Measurements from ENCODE around the gene TFAP2E. TPM values are rescaled to one million over a fixed set of nuclear protein-coding genes. Genes with fewer than 3 reads are reported as not detected.

TFAP2E gene
- total RNA-seq, 4 donors from 2014 or later, result 3.2 to 9.0 (median 5.2) TPM

DNA sequence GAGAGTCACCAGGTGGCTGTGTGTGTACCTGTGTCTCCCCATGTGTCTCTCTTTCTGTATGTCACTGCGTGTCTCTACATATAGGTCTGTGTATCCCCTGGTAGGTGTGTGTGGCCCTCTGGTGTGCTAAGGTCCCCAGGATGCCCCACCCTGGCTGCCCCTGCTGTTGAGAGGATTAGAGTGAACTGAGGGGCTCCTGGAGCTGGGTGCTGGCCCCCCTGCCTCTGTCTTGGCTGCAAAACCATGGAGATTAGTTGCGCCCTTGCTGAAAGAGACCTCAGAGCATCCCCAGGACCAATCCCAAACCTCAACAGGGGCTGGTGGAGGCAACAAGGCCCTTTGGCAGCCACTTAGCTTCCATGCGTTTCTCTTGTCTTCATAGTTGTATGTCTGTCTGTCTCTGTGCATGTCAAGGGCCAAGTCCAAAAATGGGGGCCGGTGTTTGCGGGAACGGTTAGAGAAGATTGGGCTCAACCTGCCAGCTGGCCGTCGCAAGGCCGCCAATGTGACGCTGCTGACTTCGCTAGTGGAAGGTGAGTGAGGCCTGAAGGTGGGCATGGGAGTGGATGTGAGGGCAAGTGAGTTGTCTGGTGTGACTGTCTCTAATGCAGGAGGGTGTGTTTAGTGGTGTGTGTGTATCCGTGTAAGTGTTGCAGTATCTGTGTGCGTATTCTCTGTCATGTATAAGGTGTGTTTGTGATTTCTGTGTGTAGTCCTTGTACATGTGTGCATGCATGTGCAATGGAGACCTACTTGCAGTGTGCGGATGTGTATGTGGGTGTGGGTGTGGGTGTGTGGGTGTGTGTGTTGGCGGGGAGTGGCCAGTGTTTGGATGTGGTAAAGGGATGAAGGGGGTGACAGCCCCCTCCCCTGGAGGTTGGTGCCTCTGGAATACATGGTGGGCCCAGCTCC, 16.7 kb downstream of the TFAP2E start:
- no peak for DNase-seq (ENCODE audit: low spot score in 2 of 2)
- Histone ChIP-seq H3K36me3 (peaks cover 17% of the 10 kb centered on the region), H3K4me1 (no peaks in the 10 kb centered on the region), H3K27me3 (no peaks in the 10 kb centered on the region), H3K4me3 (no peak overlapping the region), H3K27ac (no peak overlapping the region), H3K9me3 (no peaks in the 10 kb centered on the region)
- WGBS, result 97% methylated on average over 14 of the region's 15 CpGs
- no peak for TF ChIP-seq POLR2A (IDR thresholded peaks at IDR 0.05)
- no peak for TF ChIP-seq EP300 (IDR thresholded peaks at IDR 0.05)

DNA sequence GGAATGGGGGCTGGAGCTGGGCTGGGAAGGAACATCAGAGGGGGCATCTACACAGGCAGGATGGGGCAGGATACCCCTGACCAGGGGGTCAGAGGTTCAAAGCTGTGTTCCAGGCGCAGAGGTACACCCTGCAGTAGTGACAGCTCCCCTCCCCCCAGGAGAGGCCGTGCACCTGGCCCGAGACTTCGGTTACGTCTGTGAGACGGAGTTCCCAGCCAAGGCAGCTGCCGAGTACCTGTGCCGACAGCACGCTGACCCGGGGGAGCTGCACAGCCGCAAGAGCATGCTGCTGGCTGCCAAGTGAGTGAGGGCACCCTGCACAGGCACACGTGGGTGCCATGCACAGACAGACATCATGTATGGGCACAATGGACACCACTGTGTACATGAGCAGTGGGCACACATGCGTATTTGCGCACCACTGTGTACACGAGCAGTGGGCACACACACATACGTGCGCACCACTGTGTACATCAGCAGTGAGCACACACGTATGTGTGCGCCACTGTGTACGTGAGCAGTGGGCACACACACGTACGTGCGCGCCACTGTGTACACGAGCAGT, 17.4 kb downstream of the TFAP2E start:
- Histone ChIP-seq H3K36me3 (peaks cover 17% of the 10 kb centered on the region), H3K4me1 (no peaks in the 10 kb centered on the region), H3K9me3 (no peaks in the 10 kb centered on the region), H3K27me3 (no peaks in the 10 kb centered on the region), H3K27ac (no peak overlapping the region), H3K4me3 (no peak overlapping the region)
- 95% methylated on average over 12 of the region's 25 CpGs for WGBS
- TF ChIP-seq POLR2A (IDR thresholded peaks at IDR 0.05), result no peak
- no peak for TF ChIP-seq POLR2AphosphoS5 (IDR thresholded peaks at IDR 0.05)
- TF ChIP-seq, protein P1, sequence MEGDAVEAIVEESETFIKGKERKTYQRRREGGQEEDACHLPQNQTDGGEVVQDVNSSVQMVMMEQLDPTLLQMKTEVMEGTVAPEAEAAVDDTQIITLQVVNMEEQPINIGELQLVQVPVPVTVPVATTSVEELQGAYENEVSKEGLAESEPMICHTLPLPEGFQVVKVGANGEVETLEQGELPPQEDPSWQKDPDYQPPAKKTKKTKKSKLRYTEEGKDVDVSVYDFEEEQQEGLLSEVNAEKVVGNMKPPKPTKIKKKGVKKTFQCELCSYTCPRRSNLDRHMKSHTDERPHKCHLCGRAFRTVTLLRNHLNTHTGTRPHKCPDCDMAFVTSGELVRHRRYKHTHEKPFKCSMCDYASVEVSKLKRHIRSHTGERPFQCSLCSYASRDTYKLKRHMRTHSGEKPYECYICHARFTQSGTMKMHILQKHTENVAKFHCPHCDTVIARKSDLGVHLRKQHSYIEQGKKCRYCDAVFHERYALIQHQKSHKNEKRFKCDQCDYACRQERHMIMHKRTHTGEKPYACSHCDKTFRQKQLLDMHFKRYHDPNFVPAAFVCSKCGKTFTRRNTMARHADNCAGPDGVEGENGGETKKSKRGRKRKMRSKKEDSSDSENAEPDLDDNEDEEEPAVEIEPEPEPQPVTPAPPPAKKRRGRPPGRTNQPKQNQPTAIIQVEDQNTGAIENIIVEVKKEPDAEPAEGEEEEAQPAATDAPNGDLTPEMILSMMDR (IDR thresholded peaks at IDR 0.05), result no peak
- no peak for TF ChIP-seq EP300 (IDR thresholded peaks at IDR 0.05)
- no peak for DNase-seq (ENCODE audit: low spot score in 2 of 2)

DNA sequence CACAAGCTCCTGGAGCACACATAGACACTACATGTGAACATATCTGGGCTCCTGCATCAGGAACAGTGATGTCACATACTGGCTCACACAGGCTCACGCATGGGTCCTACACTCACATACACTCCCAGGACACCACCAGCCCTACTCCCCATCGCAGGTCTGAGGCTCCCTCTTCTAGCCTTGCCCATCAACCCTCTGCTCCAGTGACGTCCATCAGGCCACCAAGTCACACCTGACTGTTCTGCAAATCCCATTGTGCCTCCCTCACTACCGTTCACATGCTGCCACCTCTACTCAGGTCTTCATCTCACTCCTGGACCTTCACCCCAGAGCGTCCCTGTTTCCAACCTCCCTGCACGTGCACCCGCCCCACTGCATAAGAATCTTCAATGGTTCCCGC, 18.1 kb downstream of the TFAP2E start:
- TF ChIP-seq, protein P1 (IDR thresholded peaks at IDR 0.05), result no peak
- TF ChIP-seq POLR2A (IDR thresholded peaks at IDR 0.05) (no peak), EP300 (IDR thresholded peaks at IDR 0.05) (no peak), POLR2AphosphoS5 (IDR thresholded peaks at IDR 0.05) (no peak)
- Histone ChIP-seq H3K36me3 (peaks cover 17% of the 10 kb centered on the region), H3K9me3 (no peaks in the 10 kb centered on the region), H3K4me3 (no peak overlapping the region), H3K27me3 (no peaks in the 10 kb centered on the region), H3K4me1 (no peaks in the 10 kb centered on the region), H3K27ac (no peak overlapping the region)
- no peak for DNase-seq (ENCODE audit: low spot score in 2 of 2)
- WGBS, result 95% methylated on average over 8 of the region's 8 CpGs

DNA sequence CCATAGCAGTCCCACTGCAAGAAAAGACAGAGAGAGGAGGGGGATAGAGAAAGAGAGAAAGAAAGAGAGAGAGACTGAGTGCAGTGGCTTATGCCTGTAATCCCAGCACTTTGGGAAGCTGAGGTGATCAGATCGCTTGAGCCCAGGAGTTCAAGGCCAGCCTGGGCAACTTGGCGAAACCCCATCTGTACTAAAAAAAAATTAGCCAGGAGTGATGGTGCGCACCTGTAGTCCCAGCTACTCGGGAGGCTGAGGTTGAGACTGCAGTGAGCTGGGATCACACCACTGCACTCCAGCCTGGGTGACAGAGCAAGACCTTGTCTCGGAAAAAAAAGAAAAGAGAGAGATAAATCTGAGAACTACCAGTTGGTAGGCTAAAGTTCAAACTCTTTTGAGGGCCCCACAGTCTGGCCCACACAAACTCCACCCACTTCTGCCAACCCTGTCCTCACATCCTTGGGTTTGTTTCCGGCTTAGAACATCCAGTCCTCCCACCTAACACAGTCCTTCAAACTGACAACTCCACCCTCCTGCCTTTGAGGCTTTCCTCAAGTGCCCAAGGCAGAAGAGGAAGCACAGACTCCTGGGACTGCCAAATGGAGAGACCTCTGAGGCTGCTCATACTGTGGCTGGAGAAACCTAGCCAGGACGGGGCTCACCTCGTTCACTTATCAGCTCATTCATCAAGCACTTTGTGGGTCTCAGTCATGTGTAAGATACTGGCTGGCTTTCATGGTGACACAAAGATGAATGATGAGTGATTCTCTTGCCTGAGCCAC, 20.1 kb downstream of the TFAP2E start:
- Histone ChIP-seq H3K27ac (no peak overlapping the region), H3K4me3 (no peak overlapping the region), H3K36me3 (peaks cover 17% of the 10 kb centered on the region), H3K9me3 (no peaks in the 10 kb centered on the region), H3K27me3 (no peaks in the 10 kb centered on the region), H3K4me1 (no peaks in the 10 kb centered on the region)
- WGBS, result 71% methylated on average over 8 of the region's 8 CpGs
- TF ChIP-seq, protein P1 (IDR thresholded peaks at IDR 0.05), result no peak
- no peak for DNase-seq (ENCODE audit: low spot score in 2 of 2)

DNA sequence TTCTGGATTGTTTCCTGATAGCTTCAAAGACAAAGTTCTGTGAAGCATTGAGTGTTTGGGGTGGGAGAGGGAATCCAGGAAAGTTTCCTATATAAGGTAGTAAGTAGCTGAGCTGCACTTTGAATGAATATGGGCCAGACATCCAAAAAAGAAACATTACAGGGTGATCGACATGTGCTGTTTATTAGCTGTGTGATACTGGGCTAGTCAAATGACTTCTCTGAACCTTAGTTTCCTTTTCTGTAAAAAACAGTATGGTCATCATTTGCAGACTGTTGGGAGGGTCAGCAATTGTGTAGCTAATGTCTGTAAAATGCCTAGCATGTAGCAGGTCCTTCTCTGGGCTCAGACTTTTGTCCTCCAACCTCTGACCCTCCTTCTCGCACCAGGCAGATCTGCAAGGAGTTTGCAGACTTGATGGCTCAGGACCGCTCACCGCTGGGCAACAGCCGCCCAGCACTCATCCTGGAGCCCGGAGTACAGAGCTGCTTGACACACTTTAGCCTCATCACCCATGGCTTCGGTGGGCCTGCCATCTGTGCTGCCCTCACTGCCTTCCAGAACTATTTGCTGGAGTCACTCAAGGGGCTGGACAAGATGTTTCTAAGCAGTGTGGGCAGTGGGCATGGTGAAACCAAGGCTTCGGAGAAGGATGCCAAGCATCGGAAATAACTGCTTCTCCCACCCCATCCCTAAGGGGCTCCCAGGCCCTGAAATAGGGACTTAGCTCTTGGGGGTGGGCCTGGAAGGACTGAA, 21.1 kb downstream of the TFAP2E start:
- WGBS, result 92% methylated on average over 6 of the region's 9 CpGs
- DNase-seq (ENCODE audit: low spot score in 2 of 2), result no peak
- Histone ChIP-seq H3K36me3 (peaks cover 17% of the 10 kb centered on the region), H3K4me1 (no peaks in the 10 kb centered on the region), H3K9me3 (no peaks in the 10 kb centered on the region), H3K4me3 (no peak overlapping the region), H3K27ac (no peak overlapping the region), H3K27me3 (no peaks in the 10 kb centered on the region)
- TF ChIP-seq POLR2A (IDR thresholded peaks at IDR 0.05) (no peak), POLR2AphosphoS5 (IDR thresholded peaks at IDR 0.05) (no peak), EP300 (IDR thresholded peaks at IDR 0.05) (no peak)
- TF ChIP-seq, protein P1 (IDR thresholded peaks at IDR 0.05), result no peak

Measured in suprapubic skin (tissue), 4 donors.